22Rv1 (cell line): ENCODE results near the gene CD59.
"Not testable (repeated sequence)": the region's sequence is repeated elsewhere in the genome, so short reads cannot be mapped to it uniquely, and the experiment has no call there.

ENCODE experiments used
- CTCF ChIP-seq: fragments of 450-650 bp; IDR thresholded peaks from 2 replicates; pipeline ENCODE4 v1.5.1; 2017; ENCODE audit warnings: mild to moderate bottlenecking
- ZFX ChIP-seq: fragments of 450-650 bp; IDR thresholded peaks from 2 replicates; pipeline ENCODE4 v1.6.1; 2017; ENCODE audit warnings: antibody characterized with exemption, borderline replicate concordance

- not testable (repeated sequence) for TF ChIP-seq CTCF, ZFX
Observed at GRCh38 chr11:33661526-33661925, 74.7 kb downstream of the CD59 start.
